ENCODE data around the gene GRAMD2A.

GRCh38 chr15:72169921-72170611, 27.5 kb downstream of the GRAMD2A start:
- TF ChIP-seq CTCF (IDR thresholded peaks at IDR 0.05) (no peak), POLR2A (IDR thresholded peaks at IDR 0.05) (no peak), EP300 (IDR thresholded peaks at IDR 0.05) (no peak)

All from tibial nerve (tissue), 4 donors.